GM12878 (cell line): ENCODE data around the gene DMXL1. TPM values are rescaled to one million over a fixed set of nuclear protein-coding genes. Genes with fewer than 3 reads are reported as not detected.

Experiments used
- ATAC-seq: fragments of 200-7000 bp; cut with Tn5 transposase; 3 replicates; pipeline ENCODE4 v1.9.1; 2020; ENCODE audit warnings: mild to moderate bottlenecking, moderate library complexity
- BruUV-seq: library from RNA; stranded (reverse); fragments of 400-500 nt; replicated peaks from 2 replicates; lab custom pipeline; 2021; lab: Mats Ljungman, UMichigan
- CTCF ChIA-PET: fragments of 300-600 bp; sonication (Branson Sonifier 250); formaldehyde crosslinking; extraction: SDS; loops from one replicate; lab custom pipeline; 2021; ENCODE audit warnings: inconsistent platforms; lab: Yijun Ruan, JAX
- POLR2A ChIA-PET: fragments of 350-600 bp; formaldehyde crosslinking; extraction: SDS; loops from one replicate; lab custom pipeline; 2021; ENCODE audit warnings: inconsistent platforms; lab: Charles Lee
- RAD21 ChIA-PET: fragments of 300-600 bp; sonication (Branson Sonifier 250); formaldehyde crosslinking; loops from one replicate; lab custom pipeline; 2023; ENCODE audit warnings: antibody characterized with exemption; ENCODE audit not compliant: unreplicated experiment; lab: Charles Lee
- SMC1A ChIA-PET: fragments of 300-600 bp; sonication (Branson Sonifier 250); formaldehyde crosslinking; loops from one replicate; lab custom pipeline; 2023; ENCODE audit not compliant: unreplicated experiment, uncharacterized antibody; lab: Charles Lee
- DNase-seq: peaks from one replicate; pipeline ENCODE4 v3.0.0-alpha.2; 2011; ENCODE audit warnings: low read depth, low spot score
- FAIRE-seq: peaks from 3 replicates; lab custom pipeline; 2011; peaks lifted over from hg19 to GRCh38; lab: Jason Lieb, UNC
- H2AFZ ChIP-seq: 2 replicates; pipeline ENCODE4 v1.6.0; 2011; ENCODE audit warnings: low read depth, low read length, control low read depth; ENCODE audit not compliant: control insufficient read depth
- H3K27ac ChIP-seq: 2 replicates; pipeline ENCODE4 v1.5.1; 2011; ENCODE audit warnings: control low read depth; ENCODE audit not compliant: control insufficient read depth, insufficient read depth
- H3K27me3 ChIP-seq, 2 experiments: replicated peaks in 1 of 2; 2 replicates each; pipeline versions ENCODE4 v1.6.0 to v1.6.1; 2011; ENCODE audit warnings: low read length in 1 of 2; ENCODE audit not compliant: control insufficient read depth in 2 of 2, insufficient read depth in 2 of 2
- H3K36me3 ChIP-seq, 2 experiments: 2 replicates each; pipeline ENCODE4 v1.5.1; 2011; ENCODE audit warnings: low read length in 1 of 2; ENCODE audit not compliant: control insufficient read depth in 2 of 2, insufficient read depth in 2 of 2
- H3K4me1 ChIP-seq: 2 replicates; pipeline ENCODE4 v1.6.1; 2011; ENCODE audit warnings: mild to moderate bottlenecking, low read length, moderate library complexity, mixed read lengths; ENCODE audit not compliant: control insufficient read depth, insufficient read depth
- H3K4me2 ChIP-seq: 2 replicates; pipeline ENCODE4 v1.6.0; 2011; ENCODE audit warnings: control low read depth; ENCODE audit not compliant: control insufficient read depth, insufficient read depth
- H3K4me3 ChIP-seq: fragments of 200-600 bp; sonication (generic); 2 replicates; pipeline ENCODE4 v1.5.1; 2016
- H3K79me2 ChIP-seq: 2 replicates; pipeline ENCODE4 v1.6.0; 2011; ENCODE audit warnings: low read length; ENCODE audit not compliant: control insufficient read depth, insufficient read depth
- H3K9ac ChIP-seq: 2 replicates; pipeline ENCODE4 v1.8.0; 2011; ENCODE audit warnings: low read length, control low read depth, mixed read lengths; ENCODE audit not compliant: control insufficient read depth, insufficient read depth
- H3K9me3 ChIP-seq: replicated peaks from 3 replicates; pipeline ENCODE4 v1.5.1; 2011; ENCODE audit warnings: mild to moderate bottlenecking, low read length; ENCODE audit not compliant: control insufficient read depth, insufficient read depth
- H4K20me1 ChIP-seq: 2 replicates; pipeline ENCODE4 v1.6.0; 2011; ENCODE audit not compliant: control insufficient read depth, insufficient read depth
- NFYB ChIP-seq: IDR thresholded peaks from 2 replicates; pipeline ENCODE4 v1.6.1; 2011; ENCODE audit warnings: low read depth, mild to moderate bottlenecking, low read length, improper control_type of control experiment, moderate library complexity; ENCODE audit not compliant: insufficient read depth
- RBBP5 ChIP-seq: fragments of 200-600 bp; sonication (generic); conservative IDR thresholded peaks from 2 replicates; pipeline ENCODE4 v1.6.1; 2016
- SREBF1 ChIP-seq: IDR thresholded peaks from 2 replicates; pipeline ENCODE4 v1.6.1; 2012; ENCODE audit warnings: mild to moderate bottlenecking, low read length
- ZNF622 ChIP-seq: fragments of 450-650 bp; IDR thresholded peaks from 2 replicates; pipeline ENCODE4 v1.6.1; 2017; ENCODE audit warnings: mild to moderate bottlenecking, inconsistent platforms
- WGBS: methylation state at CpG from one replicate; pipeline ENCODE4 v1.1.6; 2016; ENCODE audit warnings: low lambda C conversion rate; ENCODE audit not compliant: insufficient replicate concordance, insufficient coverage; ENCODE audit errors: missing lambda C conversion rate; 5-methylcytosine and 5-hydroxymethylcytosine counted together
- in situ Hi-C: fragments of 300-500 bp; cut with MboI; formaldehyde crosslinking; loops from 9 replicates; pipeline ENCODE4 v1.14.3; 2018; ENCODE audit warnings: mixed read lengths
- intact Hi-C: fragments of 100-400 bp; cut with micrococcal nuclease; formaldehyde crosslinking; loops from one replicate; pipeline ENCODE4 v1.14.2; 2022; ENCODE audit not compliant: unreplicated experiment
- polyA plus RNA-seq, 11 experiments: library from polyadenylated mRNA; depleted of rRNA in 4 of 11; unstranded in 6 of 11; stranded (reverse) in 5 of 11; fragments of >200 nt; fragmentation: Nextera tagmentation in 4 of 11; fragmentation: Illumina TruSeq in 1 of 11; extraction: Ambion mirVana in 4 of 11; extraction: Trizol in 1 of 11; gene quantifications; 1 replicate in 1 of 11; 2 replicates in 10 of 11; pipeline versions ENCODE4 v1.2.1 to v1.2.3, GENCODE V29; 2011 to 2016; ENCODE audit warnings: inconsistent platforms in 2 of 11, missing spikeins in 2 of 11, low read depth in 1 of 11
- total RNA-seq, 4 experiments: library from RNA; depleted of rRNA in 3 of 4; stranded (reverse); fragments of >200 nt in 3 of 4; fragmentation: Illumina TruSeq in 1 of 4; extraction: Trizol in 1 of 4; gene quantifications; 2 replicates each; pipeline versions ENCODE4 v1.2.1 to v1.2.3, GENCODE V29; 2013 to 2021

Gene DMXL1
- total and polyA plus RNA-seq, 10 of the 15 experiments (the other 5 are each of a cell fraction or from before 2014, with no cell fraction given) = 9.1 to 67.7 (median 34.1) TPM

- TF ChIP-seq NFYB (no peak), ZNF622 (no peak)
Observed at GRCh38 chr5:119269061-119269944, 198.4 kb downstream of the DMXL1 start (continued).

- H2AFZ ChIP-seq = no peak overlapping the region
- H3K4me2 ChIP-seq = peak overlapping the region; percentile 92
- POLR2A ChIA-PET = interaction anchor here (0.7 to 7.4 kb wide), 11 partner anchors 12 to 195 kb away, joined by 3 to 57 read pairs (median 3); no protein-coding TSS in a partner anchor
- RAD21 ChIA-PET = interaction anchor here (0.7 to 5.0 kb wide), 24 partner anchors 16 to 281 kb away, joined by 3 to 46 read pairs (median 3); no protein-coding TSS in a partner anchor
- no peak for ATAC-seq
- no peaks in the 10 kb centered on the region for H3K36me3 ChIP-seq
- DNase-seq = no peak
- peaks cover 33% of the 10 kb centered on the region for H3K4me1 ChIP-seq
- H3K9me3 ChIP-seq = no peaks in the 10 kb centered on the region; the same call in 2 of the 3 replicates
- SMC1A ChIA-PET = interaction anchor here (0.8 to 14.5 kb wide), 17 partner anchors 9 to 248 kb away, joined by 3 to 181 read pairs (median 4); no protein-coding TSS in a partner anchor
- in situ Hi-C loops = no loop called here
- H3K79me2 ChIP-seq = peaks cover 66% of the 10 kb centered on the region
- no peak for FAIRE-seq
- peak overlapping the region; percentile 90 for H3K27ac ChIP-seq
- BruUV-seq = no TSS peak
- intact Hi-C loops = loop anchor here (5.0 kb wide), 1 partner anchor 127 kb away; no protein-coding TSS in a partner anchor
- H3K4me3 ChIP-seq = peak overlapping the region; percentile 99
- no peaks in the 10 kb centered on the region for H4K20me1 ChIP-seq
- CTCF ChIA-PET = interaction anchor here (0.6 to 2.9 kb wide), 10 partner anchors 20 to 282 kb away, joined by 4 to 18 read pairs (median 6); partner anchors contain the start of gene DTWD2
- TF ChIP-seq SREBF1 (no peak), RBBP5 (no peak)
- TF ChIP-seq, all 136 proteins: peak for 0
- no peaks in the 10 kb centered on the region for H3K27me3 ChIP-seq
- 3% methylated on average over 5 of the region's 5 CpGs for WGBS
- peak overlapping the region; percentile 92; the same call in 1 of the 2 replicates for H3K9ac ChIP-seq
Observed at GRCh38 chr5:119270121-119270565, 199.3 kb downstream of the DMXL1 start.
